ENCODE measurements around the gene LYPD6.

Gene LYPD6

DNA sequence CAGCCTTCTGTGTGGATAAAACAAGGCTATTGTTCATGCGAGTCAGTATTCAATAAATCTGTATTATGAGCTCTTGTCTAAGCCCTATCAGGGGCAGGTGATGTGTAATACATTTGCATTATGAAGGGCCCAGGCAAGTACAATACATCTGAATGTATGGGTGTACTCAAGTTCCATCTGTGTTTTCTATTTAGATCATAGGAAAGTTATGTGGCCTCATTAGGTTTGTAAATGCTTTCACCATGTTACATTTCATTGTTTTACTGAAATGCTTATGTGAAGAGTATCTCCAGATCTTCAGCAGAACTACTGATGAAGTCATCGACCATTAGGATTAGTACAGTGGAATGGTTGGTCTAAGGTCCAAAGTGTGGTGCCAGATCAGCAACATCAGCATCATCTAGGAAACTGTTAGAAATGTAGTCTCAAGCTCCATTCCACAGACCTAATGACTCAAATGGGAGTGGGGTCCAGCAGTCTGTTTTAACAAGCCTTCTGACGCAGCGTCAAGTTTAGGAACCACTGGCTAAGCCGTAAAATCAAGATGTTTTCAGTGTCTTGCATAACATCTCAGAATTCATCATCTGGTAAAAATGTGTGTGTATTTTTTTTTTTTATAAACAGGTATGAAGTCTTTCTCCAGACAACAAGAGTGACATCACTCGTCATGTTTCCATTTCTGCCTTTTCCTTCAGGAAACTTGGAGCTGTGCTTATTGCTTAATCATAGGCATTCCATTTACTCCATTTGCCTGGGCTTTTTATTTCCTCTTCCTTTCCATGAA, 80.5 kb downstream of the LYPD6 start:
- DNase-seq = no peak

DNA sequence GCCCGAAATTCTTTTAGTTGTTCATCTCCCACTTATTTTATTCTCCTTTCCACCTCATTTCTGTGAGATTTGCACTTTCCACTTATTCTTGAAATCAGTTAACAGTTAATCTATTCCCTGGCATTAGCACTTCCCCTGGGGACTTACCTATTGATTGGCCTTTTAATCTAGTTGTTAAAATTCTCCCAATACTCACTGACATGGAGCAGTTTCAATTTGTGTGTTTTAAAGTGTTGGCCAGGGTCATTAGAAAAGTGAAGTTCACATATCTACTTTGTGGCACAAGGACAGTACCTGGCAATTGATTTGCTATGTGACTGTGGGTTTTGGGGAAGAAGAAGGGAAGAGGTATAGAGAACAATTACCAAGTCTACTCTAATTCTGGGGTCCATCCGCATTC, 83.1 kb downstream of the LYPD6 start:
- DNase-seq = no peak

DNA sequence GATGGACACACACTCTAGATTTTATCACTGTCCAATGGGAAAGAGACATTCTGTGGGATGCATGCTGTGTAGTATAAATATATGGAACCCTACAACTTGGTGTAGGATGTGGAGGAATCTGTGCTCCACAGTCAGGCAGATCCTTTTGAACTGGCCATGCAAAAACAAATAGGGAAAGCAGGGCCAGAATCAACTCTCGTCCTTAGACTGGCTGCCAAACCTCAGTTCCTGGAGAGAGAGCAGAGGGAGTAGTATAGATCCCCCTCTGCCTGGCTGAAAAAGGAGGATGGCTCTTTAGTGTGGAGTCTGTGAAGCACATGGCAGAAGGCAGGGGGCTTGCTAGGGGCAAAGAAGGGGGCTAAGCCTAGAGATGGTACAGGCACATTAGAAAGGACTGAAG, 84.7 kb downstream of the LYPD6 start:
- DNase-seq = no peak

DNA sequence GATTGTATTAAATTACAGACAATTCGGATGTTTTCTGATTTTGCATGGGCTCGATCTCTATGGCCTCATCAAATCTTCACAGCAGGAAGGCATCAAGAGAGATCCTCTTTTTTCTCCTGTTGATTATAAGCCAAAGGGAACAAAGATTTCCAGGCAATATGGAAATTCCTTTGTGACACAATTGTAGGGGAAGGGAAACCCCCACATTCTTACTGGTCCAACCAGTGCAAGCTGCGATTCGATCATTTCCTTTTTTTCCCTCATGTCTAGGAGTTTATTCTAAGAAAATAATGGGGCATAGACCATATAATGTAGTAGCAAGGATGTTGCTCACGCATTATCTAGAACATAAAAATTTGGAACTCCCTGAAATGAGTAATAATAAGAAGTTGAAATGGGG, 87.7 kb downstream of the LYPD6 start:
- DNase-seq = no peak

DNA sequence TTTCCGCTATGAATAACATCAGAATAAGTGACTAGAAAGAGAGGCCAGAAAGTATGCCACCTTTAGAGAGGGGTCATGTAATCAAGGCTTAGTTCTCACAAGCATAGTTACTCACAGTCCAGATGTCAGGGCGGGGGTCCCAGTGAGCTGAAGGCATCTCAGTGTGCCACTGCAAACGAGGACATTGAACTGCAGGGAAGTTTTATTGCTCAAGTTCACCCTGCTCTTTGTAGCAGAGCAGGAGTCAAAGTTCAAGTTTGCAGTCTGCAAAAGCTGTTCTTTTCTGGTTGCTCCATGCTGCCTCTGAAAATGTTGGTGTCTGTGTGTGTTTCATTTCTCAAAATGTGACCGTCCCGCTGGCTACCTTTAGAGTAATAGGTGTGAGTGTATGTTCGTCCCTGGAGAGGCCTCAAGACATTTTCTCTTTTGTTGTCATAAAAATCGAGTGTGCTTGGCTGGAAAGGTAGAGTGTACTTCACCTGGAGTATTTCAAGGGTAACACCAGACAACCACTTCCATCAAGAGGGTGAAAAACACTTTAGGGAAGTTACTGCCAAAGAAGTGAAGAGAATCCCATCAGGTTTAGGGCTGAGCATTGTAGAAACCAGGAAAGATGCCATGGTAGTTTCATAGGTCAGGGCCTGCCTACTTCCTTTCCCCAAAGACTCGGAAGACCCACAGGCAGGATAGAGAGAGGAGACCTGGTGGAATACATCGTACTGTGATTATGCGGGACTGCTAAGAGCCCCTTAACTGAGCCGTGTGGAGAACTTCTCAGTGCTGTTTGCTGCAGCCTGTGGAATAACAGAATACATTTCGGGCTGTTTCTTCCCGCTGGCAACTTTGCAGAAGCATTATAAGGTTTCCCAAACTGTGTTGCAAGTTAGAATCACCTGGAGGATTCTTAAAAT, 89.9 kb downstream of the LYPD6 start:
- no peak for DNase-seq

DNA sequence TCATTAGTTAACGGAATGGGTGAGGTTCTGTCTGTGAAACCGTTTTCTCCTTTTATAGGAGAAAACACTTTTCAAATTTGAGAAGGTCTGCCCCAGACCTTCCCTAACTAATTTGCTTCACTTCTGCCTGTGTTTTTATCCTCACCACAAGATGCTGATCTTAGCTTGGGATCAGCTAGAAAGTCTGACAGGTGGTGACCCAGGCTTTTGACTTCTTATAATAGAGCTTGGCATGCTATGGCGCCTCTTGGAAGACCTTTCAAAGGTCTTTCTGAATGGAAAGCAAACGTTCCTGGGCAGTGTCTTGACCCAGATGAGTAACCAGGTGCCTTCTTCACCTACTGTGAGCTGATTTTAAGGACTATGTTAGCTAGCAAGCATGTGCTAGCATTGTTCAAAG, 91.4 kb downstream of the LYPD6 start:
- DNase-seq = no peak

DNA sequence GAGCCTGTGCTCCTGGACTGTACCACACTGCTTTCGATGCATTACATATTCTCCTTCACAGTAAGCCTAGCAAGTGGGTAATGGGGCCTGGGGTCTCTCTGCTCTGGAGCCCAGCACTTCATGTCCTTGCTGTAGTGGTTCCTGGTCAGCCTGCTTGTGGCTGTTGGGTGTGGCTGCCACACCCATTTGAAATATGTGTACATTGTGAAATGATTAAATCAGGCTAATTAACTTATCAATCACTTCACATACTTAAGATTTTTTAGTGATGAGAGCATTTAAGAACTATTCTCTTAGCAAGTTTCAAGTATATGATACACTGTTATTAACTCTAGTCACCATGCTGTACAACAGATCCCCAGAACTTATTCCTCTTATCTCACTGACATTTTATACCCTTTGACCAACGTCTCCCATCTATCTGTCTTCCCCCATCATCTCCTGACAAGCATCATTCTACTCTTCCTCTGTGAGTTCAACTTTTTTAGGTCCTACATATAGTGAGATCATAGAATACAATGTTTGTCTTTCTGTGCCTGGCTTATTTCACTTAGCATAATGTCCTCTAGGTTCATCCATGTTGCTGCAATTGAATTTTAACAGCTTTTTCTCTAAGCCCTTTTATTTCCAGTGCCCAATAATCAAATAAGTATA, 92.1 kb downstream of the LYPD6 start:
- no peak for DNase-seq

DNA sequence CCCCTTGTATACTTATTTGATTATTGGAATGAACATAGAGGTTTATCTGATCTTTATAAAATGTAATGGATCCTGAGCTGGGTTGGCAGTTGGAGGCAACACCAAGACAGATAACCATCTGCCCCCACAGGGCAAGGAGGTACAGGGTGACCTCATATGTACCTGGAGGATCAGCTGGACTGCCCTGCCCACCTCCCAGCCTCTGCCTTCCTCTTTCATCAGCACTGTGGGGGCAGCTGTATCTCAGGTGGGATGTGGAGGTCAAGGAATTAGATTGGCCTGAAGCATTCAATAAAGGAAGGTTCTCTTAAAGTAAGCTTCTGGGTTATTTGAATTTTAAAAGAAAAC, 92.6 kb downstream of the LYPD6 start:
- no peak for DNase-seq

DNA sequence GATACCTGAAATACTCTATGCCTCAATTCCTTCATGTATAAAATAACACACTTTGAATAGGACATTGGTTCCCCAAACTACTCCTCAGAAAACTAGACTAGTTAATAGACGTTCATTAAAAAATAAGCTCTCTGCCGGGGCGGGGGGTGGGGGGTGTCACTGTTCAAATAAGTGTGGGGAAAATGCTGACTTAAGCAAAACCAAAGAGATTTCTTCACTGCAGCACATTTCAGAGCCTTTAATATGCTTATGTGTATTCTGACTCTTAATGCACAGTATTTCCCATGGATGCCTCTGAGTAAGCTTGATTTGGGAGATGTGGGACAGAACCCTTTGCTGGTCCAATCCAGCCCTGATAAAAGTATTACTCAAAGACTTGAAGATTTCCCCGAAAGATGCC, 93.2 kb downstream of the LYPD6 start:
- no peak for DNase-seq

DNA sequence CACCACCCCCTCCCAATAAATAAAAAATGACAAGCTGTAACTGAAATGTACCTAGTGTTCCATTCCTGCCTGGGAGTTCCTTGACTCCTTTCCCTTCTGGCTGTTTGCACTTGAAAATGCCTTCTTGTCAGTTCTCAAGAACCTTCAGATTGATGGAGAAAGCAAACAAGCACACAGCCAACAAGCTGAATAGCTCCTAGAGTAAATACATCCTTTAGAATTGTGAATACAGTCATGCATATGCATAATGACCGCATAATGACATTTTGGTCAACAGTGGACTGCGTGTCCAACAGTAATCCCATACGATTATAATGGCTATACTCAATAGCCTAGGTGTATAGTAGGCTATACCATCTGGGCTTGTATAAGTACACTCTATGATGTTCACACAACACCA, 97.0 kb downstream of the LYPD6 start:
- no peak for DNase-seq

DNA sequence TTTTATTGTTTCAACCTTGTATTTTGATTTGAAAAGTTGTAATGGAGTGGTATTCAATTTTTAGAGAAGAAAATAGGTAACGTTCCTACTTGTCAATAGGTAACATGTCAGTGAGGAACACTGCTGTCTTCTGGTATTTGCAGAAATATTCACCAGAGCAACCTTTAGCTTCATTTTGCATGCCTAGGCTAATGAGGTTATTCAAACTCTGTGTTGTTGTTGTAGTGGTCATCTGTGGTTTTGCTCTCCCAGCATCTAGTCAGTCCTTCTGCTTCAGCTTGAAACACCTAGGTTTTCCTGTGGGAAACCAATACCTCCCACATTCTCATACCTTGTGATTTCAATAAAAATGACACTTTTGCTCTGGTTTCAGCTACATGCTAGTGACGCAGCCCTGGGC, 98.4 kb downstream of the LYPD6 start:
- no peak for DNase-seq

DNA sequence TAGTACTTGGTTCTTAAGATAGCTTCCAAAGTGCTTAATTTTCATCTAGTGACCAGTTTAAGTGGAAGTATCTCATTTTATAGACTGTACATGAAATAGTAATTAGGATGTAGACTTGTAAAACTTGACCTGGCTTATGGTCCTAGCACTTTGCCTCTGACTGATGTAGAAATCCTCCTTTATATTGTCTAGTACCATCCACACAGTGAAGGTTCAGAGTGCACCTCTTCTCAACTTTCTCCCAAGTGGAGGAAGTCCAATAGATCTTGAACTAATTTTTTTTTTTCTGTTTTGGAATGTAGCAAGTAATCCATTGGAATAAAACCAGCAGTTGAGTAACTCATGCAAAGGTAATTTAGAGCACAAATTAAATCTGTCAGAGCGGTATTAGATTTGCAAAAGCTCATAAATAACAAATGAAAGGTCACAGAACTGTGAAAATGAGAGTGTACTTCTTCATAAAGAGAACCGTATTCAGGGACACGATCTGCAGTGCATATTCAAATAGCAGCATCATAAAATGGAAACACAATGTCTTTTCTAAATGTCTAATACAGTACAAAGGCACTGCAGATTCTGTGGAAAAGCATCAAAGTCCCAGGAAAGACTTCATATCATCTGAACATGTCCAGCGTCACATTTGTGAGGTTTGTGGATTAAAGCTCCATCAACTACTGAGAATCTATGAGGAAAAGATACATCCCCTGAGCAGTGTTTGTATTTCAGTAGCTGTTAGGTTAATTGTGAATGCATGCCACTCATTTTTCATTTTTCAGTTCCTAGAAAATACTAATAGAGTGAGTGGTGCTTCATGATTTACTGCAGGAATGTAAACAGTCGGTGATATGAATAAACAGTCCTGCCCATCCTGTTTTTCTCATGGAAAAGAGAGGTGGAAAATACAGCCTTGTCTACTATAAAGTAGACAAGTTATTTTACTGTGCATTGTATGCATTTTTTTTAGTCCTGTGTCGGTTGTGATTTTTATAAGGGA, 100.7 kb downstream of the LYPD6 start:
- no peak for DNase-seq

DNA sequence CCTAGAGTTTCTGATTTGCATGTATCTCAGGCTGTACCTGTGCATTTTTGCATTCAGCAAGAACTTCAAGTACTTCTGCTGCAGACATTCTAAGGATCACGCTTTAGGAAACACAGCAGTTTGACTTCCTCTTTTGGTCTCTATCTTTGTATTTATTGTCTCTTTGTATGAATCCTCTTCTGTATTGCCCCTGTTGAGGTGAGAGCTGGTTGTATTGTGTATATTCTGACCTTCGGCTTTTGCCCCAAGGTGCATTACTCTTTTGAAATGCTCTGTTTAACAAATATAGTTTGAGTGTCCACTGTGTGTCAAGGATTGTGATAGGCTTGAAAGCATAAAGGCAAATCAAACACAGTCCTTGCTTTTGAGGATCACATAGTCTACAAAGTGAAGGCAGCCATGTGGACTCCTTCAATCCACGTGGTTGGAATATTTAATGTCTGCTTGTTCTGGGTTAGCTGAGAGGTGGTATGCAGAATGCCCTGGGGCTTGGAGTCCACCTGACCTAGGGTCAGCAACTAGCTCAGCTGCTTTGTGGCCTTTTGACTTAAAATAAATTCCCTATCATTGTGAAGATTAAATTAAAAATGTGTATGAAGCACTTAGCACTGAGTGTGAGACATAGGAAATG, 108.1 kb downstream of the LYPD6 start:
- DNase-seq = no peak

DNA sequence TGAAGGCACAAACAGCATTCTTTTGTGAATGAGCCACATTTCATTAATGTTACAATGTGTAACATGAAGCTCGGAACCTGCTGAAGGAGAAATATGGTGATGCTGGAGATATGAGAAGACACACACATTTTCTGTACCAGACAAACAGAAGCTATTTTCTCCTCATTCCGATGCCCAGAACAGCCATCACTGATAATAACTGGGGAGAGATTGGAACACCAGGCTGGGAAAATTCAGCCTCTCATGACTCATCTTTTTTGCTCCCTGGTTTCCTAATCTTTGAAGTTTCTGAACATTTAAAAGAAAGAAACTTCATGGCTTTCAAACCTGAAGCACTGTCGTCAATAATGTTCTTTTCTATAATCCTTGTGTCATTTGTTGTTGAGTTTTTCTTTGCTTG, 110.9 kb downstream of the LYPD6 start:
- DNase-seq = no peak

DNA sequence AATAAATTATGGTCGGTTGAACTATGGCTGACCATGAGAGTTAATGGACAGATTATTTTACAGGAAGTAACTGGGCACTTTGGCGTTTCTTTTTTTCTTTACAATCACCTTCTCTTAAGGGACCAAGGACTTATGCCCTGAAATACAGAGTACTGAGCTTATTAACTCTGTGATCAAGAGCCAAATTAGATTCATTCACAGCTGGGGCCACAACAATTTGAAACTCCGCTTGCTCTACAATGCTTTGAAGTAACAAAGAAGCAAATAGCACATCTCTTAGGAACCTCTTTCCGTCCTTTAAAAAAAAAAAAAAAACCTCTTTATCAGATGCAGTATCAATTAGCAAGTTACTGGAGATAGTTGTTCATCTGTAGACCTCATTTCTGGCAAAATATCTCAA, 112.0 kb downstream of the LYPD6 start:
- no peak for DNase-seq

DNA sequence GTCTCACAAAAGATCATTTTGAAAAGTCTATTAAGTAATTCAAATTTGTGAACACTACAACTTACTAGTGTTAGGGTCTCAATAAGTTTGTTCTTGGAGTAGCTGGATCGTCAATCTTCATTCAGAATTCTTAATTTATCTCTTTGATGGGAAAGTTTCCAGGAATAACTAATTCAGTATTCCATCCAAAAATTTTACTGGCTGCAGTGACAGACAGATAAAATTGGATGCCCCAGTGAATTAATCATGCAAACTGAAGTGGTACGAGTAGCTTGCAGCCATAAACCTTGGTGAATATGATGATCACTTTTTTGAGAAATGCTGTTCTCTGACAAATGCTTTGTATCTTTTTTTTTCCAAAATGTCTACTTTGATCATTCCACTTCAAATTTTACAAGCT, 112.8 kb downstream of the LYPD6 start:
- DNase-seq = no peak

DNA sequence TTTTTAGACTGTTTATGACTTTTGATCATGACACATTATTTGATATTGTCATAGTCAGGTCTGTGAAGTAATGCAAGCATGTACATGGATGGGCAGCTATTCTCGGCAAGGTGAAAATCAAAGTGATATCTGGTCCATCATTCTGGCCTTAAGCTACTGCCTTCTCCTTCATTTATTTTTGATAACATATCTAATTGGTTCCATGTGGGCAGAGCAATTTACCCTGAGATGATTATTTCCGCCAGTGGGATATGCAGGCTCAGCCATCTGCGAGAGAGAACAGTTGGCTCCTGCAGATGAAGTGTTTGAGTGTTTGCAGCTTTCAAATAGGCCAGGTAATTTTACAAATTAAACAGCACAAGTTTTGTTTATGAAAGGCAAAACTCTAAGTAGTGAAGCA, 116.4 kb downstream of the LYPD6 start:
- no peak for DNase-seq

DNA sequence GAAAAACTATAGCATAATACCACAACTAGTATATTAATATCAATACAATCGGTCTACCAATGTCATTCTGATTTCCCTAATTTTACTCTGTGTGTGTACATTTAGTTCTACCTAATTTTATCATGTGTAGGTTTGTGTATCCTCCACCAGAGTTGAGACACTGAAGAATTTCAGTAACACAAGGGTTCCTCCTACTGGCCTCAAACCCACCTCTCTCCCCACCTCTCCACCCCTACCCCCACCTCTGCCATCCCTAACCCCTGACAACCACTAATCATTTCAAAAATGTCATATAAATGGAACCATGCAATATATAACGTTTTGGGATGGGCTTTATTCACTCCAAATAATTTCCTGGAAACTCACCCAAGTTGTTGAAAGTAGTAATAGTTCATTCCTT, 117.9 kb downstream of the LYPD6 start:
- no peak for DNase-seq

DNA sequence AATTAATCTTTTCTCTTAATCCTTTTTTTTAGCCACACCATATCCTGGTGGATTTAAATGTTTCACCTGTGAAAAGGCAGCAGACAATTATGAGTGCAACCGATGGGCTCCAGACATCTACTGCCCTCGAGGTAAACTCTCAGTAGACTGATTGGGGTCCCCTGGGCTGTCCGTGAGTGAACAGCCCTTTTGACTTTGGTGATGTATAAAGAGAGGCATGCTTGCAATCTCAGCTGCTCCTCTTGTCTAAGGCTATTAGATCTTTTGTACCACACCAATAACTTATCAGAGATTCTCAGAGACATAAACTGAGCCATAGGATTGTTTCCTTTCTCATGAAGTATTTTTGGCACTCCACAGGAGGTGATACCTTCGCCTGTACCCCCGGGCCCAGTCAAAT, 118.6 kb downstream of the LYPD6 start:
- DNase-seq = no peak

DNA sequence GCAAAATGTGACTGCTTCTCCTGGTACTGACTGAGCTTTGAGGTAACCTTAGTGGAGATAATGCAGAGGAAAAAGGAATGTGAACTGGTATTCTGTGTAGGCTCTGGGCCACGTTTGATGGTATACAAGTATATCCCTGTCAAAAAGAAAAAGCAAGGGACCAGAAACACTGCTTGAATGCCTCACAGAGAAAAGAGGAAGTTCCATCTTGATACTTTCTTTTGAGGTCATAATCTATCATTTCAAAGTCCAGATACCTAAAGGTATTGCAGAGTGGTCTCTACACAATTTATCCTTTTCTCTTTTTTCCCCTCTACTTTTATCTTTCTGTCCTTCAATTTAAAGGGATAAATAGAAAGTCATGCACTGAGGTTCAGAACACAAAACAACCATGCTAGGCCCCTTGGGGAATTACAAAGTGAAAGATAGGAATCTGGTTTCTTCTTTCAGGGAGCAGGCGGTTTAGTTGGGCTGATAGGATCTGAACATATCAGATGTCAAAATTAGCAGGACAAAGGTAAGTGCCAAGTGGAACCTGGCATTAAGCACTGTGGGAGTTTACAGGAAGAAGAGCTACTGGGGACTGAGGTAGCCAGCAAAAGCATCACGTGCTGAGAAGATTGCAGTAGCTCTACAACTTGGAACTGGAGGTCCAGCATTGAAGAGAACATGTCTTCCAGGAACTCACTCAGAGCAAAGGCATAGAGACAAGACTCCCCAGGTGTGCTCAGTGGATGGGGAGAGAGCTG, 121.2 kb downstream of the LYPD6 start:
- no peak for DNase-seq

DNA sequence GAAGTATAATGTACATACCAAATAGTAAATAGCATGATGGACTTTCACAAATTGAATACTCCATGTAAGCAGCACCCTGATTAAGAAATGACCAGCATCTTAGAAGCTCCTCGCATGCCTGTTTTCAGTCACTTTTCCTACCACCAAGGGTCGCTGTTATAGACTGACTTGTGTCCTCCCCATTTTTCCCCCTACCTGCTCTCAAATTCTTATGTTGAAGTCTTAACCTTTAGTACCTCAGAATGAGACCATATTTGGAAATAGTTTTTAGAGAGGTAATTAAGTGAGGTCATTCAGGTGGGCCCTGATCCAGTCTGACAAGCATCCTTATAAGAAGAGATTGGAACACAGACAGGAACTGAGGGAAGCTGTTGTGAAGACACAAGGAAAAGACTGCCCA, 125.9 kb downstream of the LYPD6 start:
- no peak for DNase-seq

All from GDM1 (cell line).